ENCODE measurements around the gene FTCDNL1.

FTCDNL1 gene

GRCh38 chr2:199754766-199755165 is 96.2 kb downstream of the FTCDNL1 start:
- no peak for TF ChIP-seq CTCF (IDR thresholded peaks at IDR 0.05)
- no peaks in the 10 kb centered on the region for H3K4me1 Mint-ChIP-seq
- H3K27ac Mint-ChIP-seq: no peak overlapping the region
- DNase-seq: no peak
- peaks cover 9% of the 10 kb centered on the region for H3K27me3 Mint-ChIP-seq (ENCODE audit: low read depth, poor library complexity)
- H3K4me3 Mint-ChIP-seq: no peak overlapping the region
- H3K36me3 Mint-ChIP-seq (ENCODE audit: low read depth): no peaks in the 10 kb centered on the region
- H3K9me3 Mint-ChIP-seq: peaks cover 8% of the 10 kb centered on the region

GRCh38 chr2:199751492-199752120 is 99.4 kb downstream of the FTCDNL1 start:
- Mint-ChIP-seq H3K9me3 (peaks cover 8% of the 10 kb centered on the region), H3K27ac (no peak overlapping the region), H3K27me3 (ENCODE audit: low read depth, poor library complexity) (peaks cover 16% of the 10 kb centered on the region), H3K4me1 (no peaks in the 10 kb centered on the region), H3K4me3 (no peak overlapping the region), H3K36me3 (ENCODE audit: low read depth) (no peaks in the 10 kb centered on the region)
- DNase-seq: no peak
- TF ChIP-seq CTCF (IDR thresholded peaks at IDR 0.05): no peak

- TF ChIP-seq CTCF (IDR thresholded peaks at IDR 0.05): no peak
- peaks cover 8% of the 10 kb centered on the region for H3K9me3 Mint-ChIP-seq
- H3K27ac Mint-ChIP-seq: no peak overlapping the region
- no peak overlapping the region for H3K4me3 Mint-ChIP-seq
- H3K36me3 Mint-ChIP-seq (ENCODE audit: low read depth): no peaks in the 10 kb centered on the region
- no peak for DNase-seq
- peaks cover 19% of the 10 kb centered on the region for H3K27me3 Mint-ChIP-seq (ENCODE audit: low read depth, poor library complexity)
- H3K4me1 Mint-ChIP-seq: no peaks in the 10 kb centered on the region
These were observed 101.4 kb downstream of the FTCDNL1 start for GRCh38 chr2:199749571-199749970.

- no peak for DNase-seq
- no peak overlapping the region for H3K27ac Mint-ChIP-seq
- H3K4me1 Mint-ChIP-seq: peaks cover 4% of the 10 kb centered on the region
- H3K36me3 Mint-ChIP-seq (ENCODE audit: low read depth): no peaks in the 10 kb centered on the region
- TF ChIP-seq CTCF (IDR thresholded peaks at IDR 0.05): no peak
- peaks cover 11% of the 10 kb centered on the region for H3K27me3 Mint-ChIP-seq (ENCODE audit: low read depth, poor library complexity)
- H3K9me3 Mint-ChIP-seq: no peaks in the 10 kb centered on the region
- no peak overlapping the region for H3K4me3 Mint-ChIP-seq
These were observed 106.3 kb downstream of the FTCDNL1 start for GRCh38 chr2:199744724-199745123.

GRCh38 chr2:199744260-199744659 is 106.7 kb downstream of the FTCDNL1 start:
- Mint-ChIP-seq H3K4me1 (peaks cover 9% of the 10 kb centered on the region), H3K27me3 (ENCODE audit: low read depth, poor library complexity) (peaks cover 9% of the 10 kb centered on the region), H3K4me3 (no peak overlapping the region), H3K36me3 (ENCODE audit: low read depth) (no peaks in the 10 kb centered on the region), H3K27ac (no peak overlapping the region), H3K9me3 (no peaks in the 10 kb centered on the region)
- DNase-seq: no peak
- no peak for TF ChIP-seq CTCF (IDR thresholded peaks at IDR 0.05)

- Mint-ChIP-seq H3K27me3 (ENCODE audit: low read depth, poor library complexity) (peaks cover 7% of the 10 kb centered on the region), H3K27ac (no peak overlapping the region), H3K4me1 (peaks cover 16% of the 10 kb centered on the region)
These were observed 107.4 kb downstream of the FTCDNL1 start for GRCh38 chr2:199743415-199744120.

More at GRCh38 chr2:199743415-199744120, 107.4 kb downstream of the FTCDNL1 start:
- no peaks in the 10 kb centered on the region for H3K9me3 Mint-ChIP-seq
- no peak for DNase-seq
- H3K36me3 Mint-ChIP-seq (ENCODE audit: low read depth): no peaks in the 10 kb centered on the region
- no peak for TF ChIP-seq CTCF (IDR thresholded peaks at IDR 0.05)
- H3K4me3 Mint-ChIP-seq: no peak overlapping the region
